NB4 (cell line): Measurements from ENCODE around the gene CDKAL1.

Experiments used
- DNase-seq: peaks from one replicate; pipeline ENCODE4 v3.0.0; 2010; ENCODE audit warnings: low read depth
- H3K4me3 ChIP-seq: one replicate; pipeline ENCODE4 v1.5.1; 2011; ENCODE audit warnings: mild to moderate bottlenecking, low read depth, low read length, moderate library complexity
- CTCF ChIP-seq: IDR thresholded peaks from one replicate; pipeline ENCODE4 v1.5.1; 2012; ENCODE audit warnings: low read depth, low read length
- MAX ChIP-seq: IDR thresholded peaks from 2 replicates; pipeline ENCODE4 v1.6.1; 2011; ENCODE audit warnings: low read depth, low read length
- MYC ChIP-seq: IDR thresholded peaks from 2 replicates; pipeline ENCODE4 v1.6.1; 2011; ENCODE audit warnings: low read depth, low read length
- POLR2A ChIP-seq: IDR thresholded peaks from 2 replicates; pipeline ENCODE4 v1.6.1; 2011; ENCODE audit warnings: mild to moderate bottlenecking; ENCODE audit not compliant: insufficient read length; ENCODE audit errors: extremely low read depth

The CDKAL1 gene

GRCh38 chr6:21181866-21182265 is 647.6 kb downstream of the CDKAL1 start:
- H3K4me3 ChIP-seq: no peak overlapping the region
- TF ChIP-seq MYC (no peak), POLR2A (no peak), MAX (no peak), CTCF (no peak)
- no peak for DNase-seq

DNA sequence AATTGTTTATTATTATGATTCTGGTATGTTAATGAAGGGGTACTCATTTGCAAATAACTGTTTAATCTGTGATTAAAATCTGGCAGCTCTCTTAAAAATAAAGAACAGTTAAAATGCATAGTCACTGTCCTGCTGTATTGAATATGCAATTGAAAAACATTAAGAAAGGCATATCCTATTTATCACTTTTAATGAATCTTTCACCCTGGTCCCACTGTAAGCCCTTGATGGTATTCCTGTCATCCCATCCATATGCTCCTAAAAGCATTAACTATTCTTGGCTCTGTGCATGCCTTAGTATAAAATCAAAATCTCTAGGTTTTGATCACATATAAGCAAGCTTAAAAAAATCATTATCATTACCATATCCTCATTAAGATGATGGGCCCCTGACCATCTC is 648.3 kb downstream of the CDKAL1 start:
- TF ChIP-seq MYC: no peak
- TF ChIP-seq POLR2A: no peak
- TF ChIP-seq CTCF: no peak
- TF ChIP-seq MAX: no peak
- no peak overlapping the region for H3K4me3 ChIP-seq
- DNase-seq: no peak

GRCh38 chr6:21185861-21186478 is 651.7 kb downstream of the CDKAL1 start:
- DNase-seq: no peak
- TF ChIP-seq CTCF (no peak), POLR2A (no peak), MAX (no peak), MYC (no peak)

GRCh38 chr6:21186479-21187055 is 652.3 kb downstream of the CDKAL1 start:
- no peak for DNase-seq
- no peak for TF ChIP-seq POLR2A
- TF ChIP-seq CTCF: no peak
- no peak for TF ChIP-seq MAX
- TF ChIP-seq MYC: no peak
- no peak overlapping the region for H3K4me3 ChIP-seq

More at GRCh38 chr6:21185861-21186478, 651.7 kb downstream of the CDKAL1 start:
- H3K4me3 ChIP-seq: no peak overlapping the region

GRCh38 chr6:21187485-21187884 is 653.2 kb downstream of the CDKAL1 start:
- TF ChIP-seq MYC (no peak), POLR2A (no peak), MAX (no peak), CTCF (no peak)
- DNase-seq: no peak
- no peak overlapping the region for H3K4me3 ChIP-seq
